K562 (cell line): Measurements from ENCODE around the gene ZBTB24. TPM values are rescaled to one million over a fixed set of nuclear protein-coding genes. Genes with fewer than 3 reads are reported as not detected.
A peak's percentile ranks its signal among the peaks of the same experiment; 100 is the strongest.

Source experiments
- ATF7 ChIP-seq: fragments of 450-650 bp; IDR thresholded peaks from 2 replicates; pipeline ENCODE4 v1.7.1; 2014; ENCODE audit warnings: mild to moderate bottlenecking, moderate library complexity
- BRD9 ChIP-seq: fragments of 450-650 bp; IDR thresholded peaks from 2 replicates; pipeline ENCODE4 v1.6.1; 2018; ENCODE audit warnings: low read depth; ENCODE audit not compliant: partially characterized antibody
- CBFA2T3 ChIP-seq: fragments of 450-650 bp; IDR thresholded peaks from 2 replicates; pipeline ENCODE4 v1.6.1; 2017
- CBFB ChIP-seq: sonication (generic); formaldehyde crosslinking; IDR thresholded peaks from 2 replicates; pipeline ENCODE4 v1.4.0; 2020; ENCODE audit warnings: mild to moderate bottlenecking, missing genetic modification reagents
- CBX5 ChIP-seq: IDR thresholded peaks from 2 replicates; pipeline ENCODE4 v1.6.1; 2014; ENCODE audit warnings: low read depth, borderline replicate concordance
- CC2D1A ChIP-seq: fragments of 450-650 bp; IDR thresholded peaks from 2 replicates; pipeline ENCODE4 v1.6.1; 2017; ENCODE audit warnings: mild to moderate bottlenecking
- CHD1 ChIP-seq: fragments of 200-600 bp; sonication (generic); IDR thresholded peaks from one replicate; pipeline ENCODE4 v1.6.1; 2012; ENCODE audit warnings: mild to moderate bottlenecking, moderate library complexity, low read length, inconsistent platforms
- E2F4 ChIP-seq: sonication (generic); formaldehyde crosslinking; IDR thresholded peaks from 2 replicates; pipeline ENCODE4 v1.8.0; 2022; ENCODE audit warnings: mild to moderate bottlenecking, low read depth, missing genetic modification reagents
- EP300 ChIP-seq: IDR thresholded peaks from 2 replicates; pipeline ENCODE4 v1.6.1; 2012; ENCODE audit warnings: low read length, improper control_type of control experiment
- FOXM1 ChIP-seq, 2 experiments: fragments of 450-650 bp in 1 of 2; sonication (generic) in 1 of 2; formaldehyde crosslinking in 1 of 2; IDR thresholded peaks; 2 replicates each; pipeline versions ENCODE4 v1.6.1 to v1.9.0; 2017 to 2022; ENCODE audit warnings: low read depth in 2 of 2, mild to moderate bottlenecking in 2 of 2, missing genetic modification reagents in 1 of 2, moderate library complexity in 1 of 2
- GTF2E2 ChIP-seq: fragments of 200-800 bp; sonication (Bioruptor generic); IDR thresholded peaks from 2 replicates; pipeline ENCODE4 v1.6.1; 2016; ENCODE audit warnings: missing genetic modification characterization, missing compliant biosample characterization
- NEUROD1 ChIP-seq: fragments of 150-350 bp; IDR thresholded peaks from 2 replicates; pipeline ENCODE4 v1.6.1; 2014; ENCODE audit warnings: borderline replicate concordance, low read length, low read depth; ENCODE audit not compliant: partially characterized antibody
- SOX6 ChIP-seq: fragments of 450-650 bp; IDR thresholded peaks from 2 replicates; pipeline ENCODE4 v1.6.1; 2014; ENCODE audit warnings: mild to moderate bottlenecking
- TCFL5 ChIP-seq: fragments of 250-450 bp; sonication (Bioruptor Pico); conservative IDR thresholded peaks from 2 replicates; pipeline ENCODE4 v1.6.1; 2021; ENCODE audit warnings: mild to moderate bottlenecking, moderate library complexity, matching md5 sums
- ZFX ChIP-seq: sonication (generic); formaldehyde crosslinking; IDR thresholded peaks from 2 replicates; pipeline ENCODE4 v1.8.0; 2022; ENCODE audit warnings: mild to moderate bottlenecking, missing genetic modification reagents, moderate library complexity
- ZNF184 ChIP-seq: sonication (generic); formaldehyde crosslinking; IDR thresholded peaks from 2 replicates; pipeline ENCODE4 v1.5.0; 2020; ENCODE audit warnings: missing genetic modification reagents
- ZNF41 ChIP-seq: fragments of 250-450 bp; sonication (Bioruptor Pico); conservative IDR thresholded peaks from 2 replicates; pipeline ENCODE4 v1.4.0; 2020; ENCODE audit warnings: mild to moderate bottlenecking
- ZNF518B ChIP-seq: fragments of 250-450 bp; sonication (Bioruptor Pico); IDR thresholded peaks from 2 replicates; pipeline ENCODE4 v1.5.0; 2021; ENCODE audit warnings: mild to moderate bottlenecking, moderate library complexity
- ZNF696 ChIP-seq: fragments of 250-450 bp; sonication (Bioruptor Pico); conservative IDR thresholded peaks from 2 replicates; pipeline ENCODE4 v1.4.0; 2020; ENCODE audit warnings: mild to moderate bottlenecking, moderate library complexity
- ZNF830 ChIP-seq: fragments of 250-450 bp; sonication (Bioruptor Pico); IDR thresholded peaks from 2 replicates; pipeline ENCODE4 v1.5.0; 2021; ENCODE audit warnings: mild to moderate bottlenecking
- polyA plus RNA-seq, 8 experiments: library from polyadenylated mRNA; depleted of rRNA in 4 of 8; stranded (reverse) in 5 of 8; unstranded in 3 of 8; fragments of >200 nt; fragmentation: Nextera tagmentation in 2 of 8; fragmentation: Illumina TruSeq in 1 of 8; extraction: Ambion mirVana in 2 of 8; extraction: Trizol in 1 of 8; gene quantifications; 2 replicates each; pipeline versions ENCODE4 v1.2.1 to v1.2.3, GENCODE V29; 2011 to 2014; ENCODE audit warnings: inconsistent platforms in 1 of 8, missing spikeins in 1 of 8
- total RNA-seq, 7 experiments: library from RNA; depleted of rRNA in 6 of 7; stranded (reverse); fragments of >200 nt in 6 of 7; fragmentation: Illumina TruSeq in 2 of 7; extraction: Trizol in 2 of 7; gene quantifications; 2 replicates each; pipeline versions ENCODE4 v1.2.1 to v1.2.3, GENCODE V29; 2011 to 2021; ENCODE audit warnings: low replicate concordance in 1 of 7

The ZBTB24 gene
- total and polyA plus RNA-seq, 9 of the 15 experiments (the other 6 are each of a cell fraction or from before 2014, with no cell fraction given): 2.0 to 16.7 (median 8.3) TPM

- TF ChIP-seq FOXM1 (IDR thresholded peaks at IDR 0.05; ENCODE audit: low read depth) (peak; percentile 45; the same call in 1 of the 2 replicates), FOXM1 (CRISPR knock-in tag; IDR thresholded peaks at IDR 0.05; ENCODE audit: low read depth) (peak; percentile 88), CBFA2T3 (0 out of 2 replicates have a peak, but pooled peaks have one; percentile 9), CC2D1A (no peak), SOX6 (0 out of 2 replicates have a peak, but pooled peaks have one; percentile 10), BRD9 (no peak), CBFB (CRISPR knock-in tag) (no peak), TCFL5 (CRISPR knock-in tag) (no peak), E2F4 (CRISPR knock-in tag) (0 out of 2 replicates have a peak, but pooled peaks have one; percentile 26), ATF7 (peak; percentile 67; the same call in 1 of the 2 replicates), NEUROD1 (peak; percentile 75), GTF2E2 (tag) (0 out of 2 replicates have a peak, but pooled peaks have one; percentile 57), CBX5 (no peak), ZFX (CRISPR knock-in tag) (peak; percentile 96), ZNF41 (CRISPR knock-in tag) (no peak), CHD1 (no peak), EP300 (0 out of 2 replicates have a peak, but pooled peaks have one; percentile 19), ZNF696 (CRISPR knock-in tag) (no peak), ZNF518B (CRISPR knock-in tag) (no peak), ZNF830 (CRISPR knock-in tag) (0 out of 2 replicates have a peak, but pooled peaks have one; percentile 16), ZNF184 (no peak)
Observed at GRCh38 chr6:109440331-109441068, 42.5 kb downstream of the ZBTB24 start, which contains the start of the genes PPIL6 and SMPD2 (continued).
